H9 (cell line): Measurements from ENCODE around the gene RABEP1. TPM values are rescaled to one million over a fixed set of nuclear protein-coding genes. Genes with fewer than 3 reads are reported as not detected.

Experiments
- DNase-seq: peaks from one replicate; pipeline ENCODE4 v3.0.0-alpha.2; 2017
- H2AFZ ChIP-seq: one replicate; pipeline ENCODE4 v1.6.1; 2013; ENCODE audit warnings: mild to moderate bottlenecking, low read length, control low read depth, moderate library complexity
- H2AK5ac ChIP-seq: 2 replicates; pipeline ENCODE4 v1.6.1; 2013; ENCODE audit warnings: low read length, control low read depth, mixed read lengths; ENCODE audit not compliant: insufficient read length
- H2BK120ac ChIP-seq: one replicate; pipeline ENCODE4 v1.6.1; 2013; ENCODE audit warnings: low read depth, mild to moderate bottlenecking, low read length, control low read depth, inconsistent platforms; ENCODE audit not compliant: poor library complexity, severe bottlenecking
- H2BK12ac ChIP-seq: 2 replicates; pipeline ENCODE4 v1.6.1; 2013; ENCODE audit warnings: low read length, control low read depth, mixed read lengths, low read depth; ENCODE audit not compliant: insufficient read length
- H2BK15ac ChIP-seq: 2 replicates; pipeline ENCODE4 v1.6.1; 2013; ENCODE audit warnings: low read depth, low read length, control low read depth
- H2BK20ac ChIP-seq: one replicate; pipeline ENCODE4 v1.6.1; 2013; ENCODE audit warnings: low read depth, mild to moderate bottlenecking, low read length, control low read depth, inconsistent platforms; ENCODE audit not compliant: poor library complexity, severe bottlenecking
- H2BK5ac ChIP-seq: 2 replicates; pipeline ENCODE4 v1.6.1; 2013; ENCODE audit warnings: low read length, control low read depth, mixed read lengths; ENCODE audit not compliant: insufficient read length
- H3K14ac ChIP-seq: 2 replicates; pipeline ENCODE4 v1.6.1; 2013; ENCODE audit warnings: low read length, control low read depth; ENCODE audit not compliant: insufficient read depth
- H3K18ac ChIP-seq: 2 replicates; pipeline ENCODE4 v1.6.1; 2013; ENCODE audit warnings: low read depth, mild to moderate bottlenecking, mixed read lengths, low read length, control low read depth; ENCODE audit not compliant: insufficient read length
- H3K23ac ChIP-seq: 2 replicates; pipeline ENCODE4 v1.6.1; 2013; ENCODE audit warnings: low read length, control low read depth, mixed read lengths, low read depth; ENCODE audit not compliant: insufficient read length
- H3K23me2 ChIP-seq: 2 replicates; pipeline ENCODE4 v1.6.1; 2013; ENCODE audit warnings: low read depth, mild to moderate bottlenecking, mixed read lengths, low read length, control low read depth; ENCODE audit not compliant: insufficient read length, poor library complexity, severe bottlenecking
- H3K27ac ChIP-seq: 2 replicates; pipeline ENCODE4 v1.5.1; 2013; ENCODE audit warnings: low read length, control low read depth, mixed read lengths, low read depth; ENCODE audit not compliant: insufficient read length
- H3K27me3 ChIP-seq: 2 replicates; pipeline ENCODE4 v1.6.1; 2013; ENCODE audit warnings: low read length, control low read depth, inconsistent platforms; ENCODE audit not compliant: insufficient read depth
- H3K4ac ChIP-seq: 2 replicates; pipeline ENCODE4 v1.6.1; 2013; ENCODE audit warnings: low read depth, mild to moderate bottlenecking, control low read depth, inconsistent platforms, low read length, moderate library complexity
- H3K4me1 ChIP-seq: 2 replicates; pipeline ENCODE4 v1.6.1; 2013; ENCODE audit warnings: low read length, control low read depth, inconsistent platforms; ENCODE audit not compliant: insufficient read depth
- H3K4me2 ChIP-seq: 2 replicates; pipeline ENCODE4 v1.6.1; 2013; ENCODE audit warnings: low read length, control low read depth, mixed read lengths; ENCODE audit not compliant: insufficient read length, insufficient read depth
- H3K56ac ChIP-seq: 2 replicates; pipeline ENCODE4 v1.6.1; 2013; ENCODE audit warnings: low read depth, mild to moderate bottlenecking, mixed read lengths, low read length, control low read depth; ENCODE audit not compliant: insufficient read length
- H3K79me1 ChIP-seq: 2 replicates; pipeline ENCODE4 v1.6.1; 2013; ENCODE audit warnings: low read depth, mild to moderate bottlenecking, moderate library complexity, low read length, control low read depth, inconsistent platforms; ENCODE audit not compliant: insufficient read depth, poor library complexity, severe bottlenecking
- H3K79me2 ChIP-seq: 2 replicates; pipeline ENCODE4 v1.6.1; 2013; ENCODE audit warnings: low read length, control low read depth, inconsistent platforms; ENCODE audit not compliant: insufficient read depth
- H3K9ac ChIP-seq: 2 replicates; pipeline ENCODE4 v1.6.1; 2013; ENCODE audit warnings: low read length, control low read depth, mixed read lengths; ENCODE audit not compliant: insufficient read length; ENCODE audit errors: extremely low read depth
- H3K9me3 ChIP-seq: one replicate; pipeline ENCODE4 v1.6.1; 2013; ENCODE audit warnings: low read depth, low read length, inconsistent platforms; ENCODE audit not compliant: control insufficient read depth
- H3T11ph ChIP-seq: one replicate; pipeline ENCODE4 v1.6.1; 2013; ENCODE audit warnings: mild to moderate bottlenecking, low read length, control low read depth, inconsistent platforms
- H4K20me1 ChIP-seq: one replicate; pipeline ENCODE4 v1.6.1; 2013; ENCODE audit not compliant: control insufficient read depth, insufficient read length, insufficient read depth
- H4K5ac ChIP-seq: 2 replicates; pipeline ENCODE4 v1.6.1; 2013; ENCODE audit warnings: low read depth, mild to moderate bottlenecking, mixed read lengths, low read length, control low read depth; ENCODE audit not compliant: insufficient read length
- H4K8ac ChIP-seq: replicated peaks from 2 replicates; pipeline ENCODE4 v1.6.1; 2013; ENCODE audit warnings: low read length, control low read depth, mixed read lengths, low read depth; ENCODE audit not compliant: insufficient read length
- H4K91ac ChIP-seq: 2 replicates; pipeline ENCODE4 v1.6.1; 2013; ENCODE audit warnings: low read depth, mild to moderate bottlenecking, moderate library complexity, mixed read lengths, low read length, control low read depth; ENCODE audit not compliant: insufficient read length
- H3K27ac Mint-ChIP-seq, 3 experiments: 2 replicates in 2 of 3; 3 replicates in 1 of 3; pipeline ENCODE4 v1.8.0; 2020 to 2021; ENCODE audit warnings: mixed read lengths in 3 of 3, mild to moderate bottlenecking in 1 of 3, moderate library complexity in 1 of 3
- H3K27me3 Mint-ChIP-seq: 2 replicates; pipeline ENCODE4 v1.8.0; 2021; ENCODE audit warnings: low read depth, mild to moderate bottlenecking, moderate library complexity, mixed read lengths
- H3K36me3 Mint-ChIP-seq, 3 experiments: 2 replicates in 2 of 3; 3 replicates in 1 of 3; pipeline ENCODE4 v1.8.0; 2020 to 2021; ENCODE audit warnings: low read depth in 3 of 3, mixed read lengths in 3 of 3; ENCODE audit not compliant: insufficient read depth in 1 of 3
- H3K4me1 Mint-ChIP-seq, 2 experiments: 2 replicates each; pipeline ENCODE4 v1.8.0; 2020; ENCODE audit warnings: mixed read lengths in 2 of 2
- H3K4me3 Mint-ChIP-seq, 2 experiments: 2 replicates in 1 of 2; 3 replicates in 1 of 2; pipeline ENCODE4 v1.8.0; 2020 to 2021; ENCODE audit warnings: mild to moderate bottlenecking in 2 of 2, mixed read lengths in 2 of 2, moderate library complexity in 1 of 2
- H3K9me3 Mint-ChIP-seq, 2 experiments: 2 replicates in 1 of 2; 3 replicates in 1 of 2; pipeline ENCODE4 v1.8.0; 2020; ENCODE audit warnings: mild to moderate bottlenecking in 2 of 2, mixed read lengths in 2 of 2, moderate library complexity in 1 of 2
- total RNA-seq: library from RNA; stranded (reverse); gene quantifications from 2 replicates; pipeline ENCODE4 v1.2.1, GENCODE V29; 2021
- TF ChIP-seq, protein P1 (sequence below): fragments of 200-600 bp; sonication (generic); conservative IDR thresholded peaks from 3 replicates; pipeline ENCODE4 v1.8.0; 2021; ENCODE audit warnings: antibody characterized with exemption, mild to moderate bottlenecking

Gene RABEP1
- total RNA-seq, 1 experiment from 2014 or later = 46.9 TPM

DNA sequence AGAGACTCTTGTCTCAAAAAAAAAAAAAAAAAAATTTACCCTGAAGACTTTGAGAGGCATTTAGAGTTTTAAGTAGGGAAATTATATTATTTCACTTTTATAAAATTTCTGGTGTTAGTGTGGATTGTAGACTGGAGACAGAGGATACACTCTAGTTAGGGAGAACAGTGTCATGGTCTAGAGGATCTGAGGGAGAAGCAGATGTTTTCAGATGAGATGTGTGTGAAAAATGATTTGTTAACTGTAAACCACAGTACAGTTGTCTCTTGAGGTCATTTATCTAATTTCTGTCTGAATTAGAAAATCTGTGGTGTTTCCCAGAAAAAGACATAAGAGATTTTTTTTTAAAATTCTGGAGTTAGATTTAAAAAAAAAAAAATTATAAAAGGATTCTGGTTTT, 82.6 kb downstream of the RABEP1 start:
- Histone ChIP-seq H2AK5ac (no peak overlapping the region), H3K18ac (no peak overlapping the region), H3K9me3 (no peaks in the 10 kb centered on the region), H3K4me1 (peaks cover 3% of the 10 kb centered on the region; the same call in 1 of the 2 replicates), H3K79me1 (no peaks in the 10 kb centered on the region), H3K23me2 (no peaks in the 10 kb centered on the region), H3K14ac (no peak overlapping the region), H4K5ac (no peak overlapping the region), H3K79me2 (no peaks in the 10 kb centered on the region), H4K91ac (no peak overlapping the region), H3K4ac (no peak overlapping the region), H2AFZ (no peak overlapping the region), H3K27ac (no peak overlapping the region), H3K9ac (no peak overlapping the region), H2BK12ac (no peak overlapping the region), H2BK5ac (no peak overlapping the region), H3K27me3 (no peaks in the 10 kb centered on the region), H2BK15ac (no peak overlapping the region), H3K4me2 (no peak overlapping the region), H3T11ph (no peak overlapping the region), H3K56ac (no peak overlapping the region), H2BK20ac (no peak overlapping the region), H2BK120ac (no peak overlapping the region), H4K20me1 (no peaks in the 10 kb centered on the region), H3K23ac (no peak overlapping the region), H4K8ac (no peak overlapping the region)
- no peak overlapping the region for H3K4me3 Mint-ChIP-seq
- H3K4me1 Mint-ChIP-seq = peaks cover 24 to 31% of the 10 kb centered on the region in 2 experiments
- TF ChIP-seq, protein P1, sequence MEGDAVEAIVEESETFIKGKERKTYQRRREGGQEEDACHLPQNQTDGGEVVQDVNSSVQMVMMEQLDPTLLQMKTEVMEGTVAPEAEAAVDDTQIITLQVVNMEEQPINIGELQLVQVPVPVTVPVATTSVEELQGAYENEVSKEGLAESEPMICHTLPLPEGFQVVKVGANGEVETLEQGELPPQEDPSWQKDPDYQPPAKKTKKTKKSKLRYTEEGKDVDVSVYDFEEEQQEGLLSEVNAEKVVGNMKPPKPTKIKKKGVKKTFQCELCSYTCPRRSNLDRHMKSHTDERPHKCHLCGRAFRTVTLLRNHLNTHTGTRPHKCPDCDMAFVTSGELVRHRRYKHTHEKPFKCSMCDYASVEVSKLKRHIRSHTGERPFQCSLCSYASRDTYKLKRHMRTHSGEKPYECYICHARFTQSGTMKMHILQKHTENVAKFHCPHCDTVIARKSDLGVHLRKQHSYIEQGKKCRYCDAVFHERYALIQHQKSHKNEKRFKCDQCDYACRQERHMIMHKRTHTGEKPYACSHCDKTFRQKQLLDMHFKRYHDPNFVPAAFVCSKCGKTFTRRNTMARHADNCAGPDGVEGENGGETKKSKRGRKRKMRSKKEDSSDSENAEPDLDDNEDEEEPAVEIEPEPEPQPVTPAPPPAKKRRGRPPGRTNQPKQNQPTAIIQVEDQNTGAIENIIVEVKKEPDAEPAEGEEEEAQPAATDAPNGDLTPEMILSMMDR = no peak
- no peak overlapping the region; a peak in 1 of 7 replicates for H3K27ac Mint-ChIP-seq
- no peaks in the 10 kb centered on the region for H3K9me3 Mint-ChIP-seq
- H3K36me3 Mint-ChIP-seq = peaks cover 17 to 56% (median 40%) of the 10 kb centered on the region in 3 experiments; a peak in 6 of 7 replicates
- H3K27me3 Mint-ChIP-seq = no peaks in the 10 kb centered on the region
- DNase-seq = no peak
